Measurements from ENCODE around the gene TEAD1.

GRCh38 chr11:12721816-12722604 is 47.8 kb downstream of the TEAD1 start:
- TF ChIP-seq EZH2 (IDR thresholded peaks at IDR 0.05; ENCODE audit: low read depth) (no peak), CTCF (conservative IDR thresholded peaks at IDR 0.05) (no peak)
